Panc1 (cell line): ENCODE data around the gene KHNYN. TPM values are rescaled to one million over a fixed set of nuclear protein-coding genes. Genes with fewer than 3 reads are reported as not detected.

Source experiments
- ATAC-seq: fragments of 200-7000 bp; cut with Tn5 transposase; 2 replicates; pipeline ENCODE4 v1.9.1; 2020; ENCODE audit warnings: mild to moderate bottlenecking, moderate library complexity
- BruUV-seq: library from RNA; stranded (reverse); fragments of 400-500 nt; replicated peaks from 2 replicates; lab custom pipeline; 2021; lab: Mats Ljungman, UMichigan
- CTCF ChIA-PET: fragments of 300-600 bp; sonication (Branson Sonifier 250); formaldehyde crosslinking; loops from one replicate; lab custom pipeline; 2022; ENCODE audit warnings: antibody characterized with exemption; lab: Charles Lee
- POLR2A ChIA-PET: fragments of 300-600 bp; sonication (Branson Sonifier 250); formaldehyde crosslinking; loops from one replicate; lab custom pipeline; 2022; ENCODE audit warnings: antibody characterized with exemption; lab: Charles Lee
- DNase-seq: peaks from one replicate; pipeline ENCODE4 v3.0.0-alpha.2; 2010; ENCODE audit warnings: low read depth, low spot score
- H3K27ac ChIP-seq: 2 replicates; pipeline ENCODE4 v1.5.1; 2011; ENCODE audit warnings: mild to moderate bottlenecking, low read length, inconsistent platforms
- H3K27me3 ChIP-seq: fragments of 200-500 bp; sonication (Bioruptor generic); 2 replicates; pipeline ENCODE4 v1.6.0; 2014; ENCODE audit warnings: low read length, inconsistent platforms; ENCODE audit not compliant: control insufficient read depth, insufficient read depth
- H3K36me3 ChIP-seq: fragments of 200-500 bp; sonication (Bioruptor generic); 2 replicates; pipeline ENCODE4 v1.5.1; 2014; ENCODE audit warnings: inconsistent platforms, mild to moderate bottlenecking, low read length, moderate library complexity; ENCODE audit not compliant: control insufficient read depth, insufficient read depth
- H3K4me1 ChIP-seq: 2 replicates; pipeline ENCODE4 v1.5.1; 2011; ENCODE audit warnings: inconsistent platforms, mild to moderate bottlenecking, low read length, moderate library complexity; ENCODE audit not compliant: control insufficient read depth, insufficient read depth
- H3K4me3 ChIP-seq, 2 experiments: 2 replicates each; pipeline ENCODE4 v1.5.1; 2011 to 2012; ENCODE audit warnings: low read depth in 2 of 2, low read length in 2 of 2, mild to moderate bottlenecking in 2 of 2, inconsistent platforms in 1 of 2, moderate library complexity in 1 of 2
- H3K9me3 ChIP-seq: fragments of 200-500 bp; sonication (Bioruptor generic); 2 replicates; pipeline ENCODE4 v1.5.1; 2014; ENCODE audit warnings: low read depth, mild to moderate bottlenecking, inconsistent platforms, low read length, moderate library complexity; ENCODE audit not compliant: control insufficient read depth, insufficient read depth
- POLR2AphosphoS5 ChIP-seq: IDR thresholded peaks from 2 replicates; pipeline ENCODE4 v1.6.1; 2012; ENCODE audit warnings: mild to moderate bottlenecking, low read depth, low read length, moderate library complexity
- REST ChIP-seq, 2 experiments: IDR thresholded peaks; 2 replicates each; pipeline ENCODE4 v1.6.1; 2011 to 2012; ENCODE audit warnings: low read depth in 2 of 2, control low read depth in 1 of 2, low read length in 1 of 2, mild to moderate bottlenecking in 1 of 2, moderate library complexity in 1 of 2; ENCODE audit not compliant: insufficient read depth in 1 of 2
- SIN3A ChIP-seq: IDR thresholded peaks from 2 replicates; pipeline ENCODE4 v1.6.1; 2012; ENCODE audit warnings: low read depth, mild to moderate bottlenecking, low read length, moderate library complexity, borderline replicate concordance; ENCODE audit not compliant: insufficient read depth
- TCF7L2 ChIP-seq: IDR thresholded peaks from 2 replicates; pipeline ENCODE4 v1.6.1; 2011; ENCODE audit warnings: mild to moderate bottlenecking, low read depth, low read length, inconsistent platforms
- in situ Hi-C: cut with HindIII; loops from 2 replicates; pipeline ENCODE4 v1.10.0; 2016; ENCODE audit warnings: low sequenced_read_pairs, low pct_unique_long_range_greater_than_20kb
- intact Hi-C: fragments of 100-400 bp; cut with micrococcal nuclease; formaldehyde crosslinking; loops from one replicate; pipeline ENCODE4 v1.10.0; 2022; ENCODE audit not compliant: unreplicated experiment
- total RNA-seq: library from RNA; stranded (reverse); gene quantifications from one replicate; pipeline ENCODE4 v1.2.1, GENCODE V29; 2021; ENCODE audit not compliant: unreplicated experiment
- TF ChIP-seq, protein P1 (sequence below): fragments of 450-650 bp; IDR thresholded peaks from 2 replicates; pipeline ENCODE4 v1.5.1; 2017; ENCODE audit warnings: mild to moderate bottlenecking

The KHNYN gene
- total RNA-seq, 1 experiment from 2014 or later: 37.6 TPM

- BruUV-seq: no TSS peak
- in situ Hi-C loops: loop anchor here (10.0 kb wide), 1 partner anchor 100 kb away; the partner anchor contains the start of genes ADCY4 and RIPK3
Observed at GRCh38 chr14:24435192-24435810, 5.5 kb downstream of the KHNYN start.

GRCh38 chr14:24435998-24436354 is 6.2 kb downstream of the KHNYN start:
- in situ Hi-C loops: loop anchor here (10.0 kb wide), 1 partner anchor 101 kb away; the partner anchor contains the start of genes ADCY4 and RIPK3
- CTCF ChIA-PET: interaction anchor here (1.2 kb wide), 1 partner anchor 104 kb away, joined by 11 read pairs; no protein-coding TSS in a partner anchor
- intact Hi-C loops: no loop called here
- TF ChIP-seq, protein P1, sequence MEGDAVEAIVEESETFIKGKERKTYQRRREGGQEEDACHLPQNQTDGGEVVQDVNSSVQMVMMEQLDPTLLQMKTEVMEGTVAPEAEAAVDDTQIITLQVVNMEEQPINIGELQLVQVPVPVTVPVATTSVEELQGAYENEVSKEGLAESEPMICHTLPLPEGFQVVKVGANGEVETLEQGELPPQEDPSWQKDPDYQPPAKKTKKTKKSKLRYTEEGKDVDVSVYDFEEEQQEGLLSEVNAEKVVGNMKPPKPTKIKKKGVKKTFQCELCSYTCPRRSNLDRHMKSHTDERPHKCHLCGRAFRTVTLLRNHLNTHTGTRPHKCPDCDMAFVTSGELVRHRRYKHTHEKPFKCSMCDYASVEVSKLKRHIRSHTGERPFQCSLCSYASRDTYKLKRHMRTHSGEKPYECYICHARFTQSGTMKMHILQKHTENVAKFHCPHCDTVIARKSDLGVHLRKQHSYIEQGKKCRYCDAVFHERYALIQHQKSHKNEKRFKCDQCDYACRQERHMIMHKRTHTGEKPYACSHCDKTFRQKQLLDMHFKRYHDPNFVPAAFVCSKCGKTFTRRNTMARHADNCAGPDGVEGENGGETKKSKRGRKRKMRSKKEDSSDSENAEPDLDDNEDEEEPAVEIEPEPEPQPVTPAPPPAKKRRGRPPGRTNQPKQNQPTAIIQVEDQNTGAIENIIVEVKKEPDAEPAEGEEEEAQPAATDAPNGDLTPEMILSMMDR: no peak
- TF ChIP-seq SIN3A (no peak), REST (IDR thresholded peaks at IDR 0.05; ENCODE audit: insufficient read depth in 1 of 2, low read depth in 2 of 2, low read length in 1 of 2) (no peak), TCF7L2 (no peak), POLR2AphosphoS5 (no peak)
- no peak for ATAC-seq
- Histone ChIP-seq H3K4me1 (peaks cover 14% of the 10 kb centered on the region), H3K9me3 (no peaks in the 10 kb centered on the region), H3K4me3 (no peak overlapping the region), H3K27me3 (no peaks in the 10 kb centered on the region), H3K36me3 (peaks cover 2% of the 10 kb centered on the region), H3K27ac (no peak overlapping the region)
- POLR2A ChIA-PET: interaction anchor here (0.7 kb wide), 1 partner anchor 64 kb away, joined by 4 read pairs; no protein-coding TSS in a partner anchor
- BruUV-seq: no TSS peak
- no peak for DNase-seq

More at GRCh38 chr14:24435192-24435810, 5.5 kb downstream of the KHNYN start:
- ChIA-PET CTCF (interaction anchor here (1.2 kb wide), 1 partner anchor 104 kb away, joined by 11 read pairs; no protein-coding TSS in a partner anchor), POLR2A (interaction anchor here (0.5 kb wide), 1 partner anchor 70 kb away, joined by 3 read pairs; no protein-coding TSS in a partner anchor)
- Histone ChIP-seq H3K4me3 (no peak overlapping the region), H3K36me3 (peaks cover 7% of the 10 kb centered on the region), H3K4me1 (peaks cover 8% of the 10 kb centered on the region), H3K27me3 (no peaks in the 10 kb centered on the region), H3K9me3 (no peaks in the 10 kb centered on the region), H3K27ac (no peak overlapping the region)
- intact Hi-C loops: no loop called here
- DNase-seq (no peak), ATAC-seq (no peak)
- TF ChIP-seq REST (IDR thresholded peaks at IDR 0.05; ENCODE audit: insufficient read depth in 1 of 2, low read depth in 2 of 2, low read length in 1 of 2): no peak
- TF ChIP-seq TCF7L2: no peak
- TF ChIP-seq, protein P1: no peak
- no peak for TF ChIP-seq SIN3A
- no peak; the same call in 1 of the 2 replicates for TF ChIP-seq POLR2AphosphoS5
